HuH-7.5 (cell line): ENCODE measurements around the gene DCAF8.
A peak's percentile ranks its signal among the peaks of the same experiment; 100 is the strongest.

Experiments used
- DNase-seq: peaks from one replicate; pipeline ENCODE4 v3.0.0; 2011; ENCODE audit warnings: low spot score

DCAF8 gene

GRCh38 chr1:160204526-160205241 lies 57.7 kb downstream of the DCAF8 start:
- DNase-seq: no peak

GRCh38 chr1:160200786-160201185 lies 61.6 kb downstream of the DCAF8 start:
- no peak for DNase-seq

- no peak for DNase-seq
Observed at GRCh38 chr1:160197231-160197630, 65.1 kb downstream of the DCAF8 start.

- no peak for DNase-seq
Observed at GRCh38 chr1:160196143-160196542, 66.2 kb downstream of the DCAF8 start.

GRCh38 chr1:160194737-160195059 lies 67.7 kb downstream of the DCAF8 start:
- DNase-seq: no peak

GRCh38 chr1:160193832-160194736 lies 68.3 kb downstream of the DCAF8 start:
- no peak for DNase-seq

GRCh38 chr1:160193091-160193819 lies 69.1 kb downstream of the DCAF8 start:
- peak; percentile 59 for DNase-seq

- DNase-seq: no peak
Observed at GRCh38 chr1:160192234-160192633, 70.1 kb downstream of the DCAF8 start.

- no peak for DNase-seq
Observed at GRCh38 chr1:160191756-160192155, 70.6 kb downstream of the DCAF8 start.

GRCh38 chr1:160189649-160190625 lies 72.4 kb downstream of the DCAF8 start, which contains the start of gene CASQ1:
Gene CASQ1 (plus strand): TSS chr1:160190575. CDS start chr1:160190752, 177 bp downstream.
- no peak for DNase-seq

- DNase-seq: no peak
Observed at GRCh38 chr1:160188341-160188740, 74.0 kb downstream of the DCAF8 start.

- no peak for DNase-seq
Observed at GRCh38 chr1:160187407-160187806, 74.9 kb downstream of the DCAF8 start.

- DNase-seq: no peak
Observed at GRCh38 chr1:160186729-160187128, 75.6 kb downstream of the DCAF8 start.

- no peak for DNase-seq
Observed at GRCh38 chr1:160186246-160186645, 76.1 kb downstream of the DCAF8 start.

GRCh38 chr1:160179336-160179735 lies 83.0 kb downstream of the DCAF8 start:
- no peak for DNase-seq

GRCh38 chr1:160178731-160179130 lies 83.6 kb downstream of the DCAF8 start:
- no peak for DNase-seq

GRCh38 chr1:160177667-160178066 lies 84.7 kb downstream of the DCAF8 start:
- no peak for DNase-seq

GRCh38 chr1:160177231-160177630 lies 85.1 kb downstream of the DCAF8 start:
- DNase-seq: no peak

- DNase-seq: no peak
Observed at GRCh38 chr1:160171980-160172379, 90.4 kb downstream of the DCAF8 start.

GRCh38 chr1:160171354-160171753 lies 91.0 kb downstream of the DCAF8 start:
- no peak for DNase-seq
